Lung (tissue), 12 donors: Measurements from ENCODE around the gene AGPS. TPM values are rescaled to one million over a fixed set of nuclear protein-coding genes. Genes with fewer than 3 reads are reported as not detected.

Experiments used
- ATAC-seq: fragments of 200-7000 bp; cut with Tn5 transposase; one replicate; pipeline ENCODE4 v1.9.1; 2020; ENCODE audit warnings: moderate number of reproducible peaks; ENCODE audit not compliant: insufficient read depth, low FRiP score
- DNase-seq, 3 donors: peaks; one replicate each; pipeline ENCODE4 v3.0.0-alpha.2; 2013 to 2017
- H3K27ac ChIP-seq, 2 donors: one replicate each; pipeline ENCODE4 v1.5.1; 2013; ENCODE audit warnings: mild to moderate bottlenecking in 2 of 2, moderate library complexity in 2 of 2, control low read depth in 1 of 2, inconsistent platforms in 1 of 2, low read depth in 1 of 2, low read length in 1 of 2
- H3K27me3 ChIP-seq, 3 donors: one replicate each; pipeline ENCODE4 v1.5.1; 2013; ENCODE audit warnings: low read length in 2 of 3; ENCODE audit not compliant: control insufficient read depth in 3 of 3, insufficient read depth in 3 of 3
- H3K36me3 ChIP-seq, 4 donors: one replicate each; pipeline ENCODE4 v1.5.1; 2013; ENCODE audit warnings: low read length in 4 of 4, mild to moderate bottlenecking in 1 of 4, moderate library complexity in 1 of 4; ENCODE audit not compliant: control insufficient read depth in 4 of 4, insufficient read depth in 4 of 4
- H3K4me1 ChIP-seq, 5 donors: one replicate each; pipeline ENCODE4 v1.5.1; 2013; ENCODE audit warnings: low read length in 5 of 5, mild to moderate bottlenecking in 2 of 5, moderate library complexity in 1 of 5; ENCODE audit not compliant: control insufficient read depth in 5 of 5, insufficient read depth in 5 of 5
- H3K4me3 ChIP-seq: one replicate; pipeline ENCODE4 v1.5.1; 2013; ENCODE audit warnings: mild to moderate bottlenecking, control low read depth, moderate library complexity
- H3K9ac ChIP-seq, 2 donors: one replicate each; pipeline ENCODE4 v1.5.1; 2013; ENCODE audit warnings: low read length in 2 of 2, control low read depth in 1 of 2; ENCODE audit not compliant: insufficient read depth in 1 of 2
- H3K9me3 ChIP-seq, 4 donors: one replicate each; pipeline ENCODE4 v1.5.1; 2013; ENCODE audit warnings: low read length in 3 of 4, mild to moderate bottlenecking in 1 of 4, moderate library complexity in 1 of 4; ENCODE audit not compliant: control insufficient read depth in 4 of 4, insufficient read depth in 3 of 4
- WGBS, 2 donors: extraction: QIAGEN DNeasy Blood & Tissue Kit; methylation state at CpG; one replicate each; pipeline ENCODE4 v1.1.7; 2013; 5-methylcytosine and 5-hydroxymethylcytosine counted together
- polyA plus RNA-seq, 2 donors: library from polyadenylated mRNA; stranded (reverse); fragments of 200-250 nt; gene quantifications; one replicate each; pipeline ENCODE4 v1.2.1, GENCODE V29; 2013
- total RNA-seq, 2 donors: library from RNA; depleted of rRNA in 1 of 2; stranded (reverse); fragments of >200 nt in 1 of 2; gene quantifications; one replicate each; pipeline ENCODE4 v1.2.1, GENCODE V29; 2014 to 2021
- TF ChIP-seq, protein P1 (sequence below): IDR thresholded peaks from 2 replicates; pipeline ENCODE4 v1.5.1; 2012; ENCODE audit warnings: mild to moderate bottlenecking; ENCODE audit errors: control extremely low read depth, extremely low read depth
- donor health status: control.
- donor health status: control.
- donor health status: Bipolar disorder and iron deficiency.
- donor health status: healthy.
- donor health status: DM: yes; HTN: yes; CAD: no.

AGPS gene
- total and polyA plus RNA-seq, 4 donors, result 5.2 to 43.9 (median 23.8) TPM

DNA sequence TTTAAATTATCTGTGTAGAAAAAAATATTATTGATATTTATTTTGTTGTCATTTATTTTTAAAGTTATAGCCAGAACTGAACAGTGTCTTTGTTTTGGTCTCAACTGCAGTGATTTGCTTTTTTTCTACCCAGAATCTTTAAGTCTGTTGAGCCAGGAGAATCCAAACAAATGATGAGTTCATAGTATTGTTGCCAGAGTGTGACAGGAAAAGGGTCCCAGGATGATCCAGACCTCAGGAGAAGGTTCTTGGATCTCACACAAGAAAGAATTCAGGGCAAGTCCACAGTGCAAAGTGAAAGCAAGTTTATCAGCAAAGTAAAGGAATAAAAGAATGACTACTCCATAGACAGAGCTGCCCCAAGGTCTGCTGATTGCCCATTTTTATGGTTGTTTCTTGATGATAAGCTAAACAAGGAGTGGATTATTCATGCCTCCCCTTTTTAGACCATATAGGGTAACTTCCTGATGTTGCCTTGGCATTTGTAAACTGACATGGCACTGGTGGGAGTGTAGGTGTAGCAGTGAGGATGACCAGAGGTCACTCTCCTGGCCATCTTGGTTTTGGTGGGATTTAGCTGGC lies 127.1 kb downstream of the AGPS start:
- Histone ChIP-seq H3K36me3 (peaks cover 0 to 4% (median 2%) of the 10 kb centered on the region in 4 donors), H3K4me1 (peaks cover 0 to 19% (median 0%) of the 10 kb centered on the region in 5 donors), H3K27me3 (no peaks in the 10 kb centered on the region), H3K27ac (no peak overlapping the region), H3K9me3 (no peaks in the 10 kb centered on the region), H3K4me3 (no peak overlapping the region), H3K9ac (no peak overlapping the region)
- ATAC-seq, result no peak
- DNase-seq, result peak in 2 of 3 donors; percentile 26 to 31
- TF ChIP-seq, protein P1, sequence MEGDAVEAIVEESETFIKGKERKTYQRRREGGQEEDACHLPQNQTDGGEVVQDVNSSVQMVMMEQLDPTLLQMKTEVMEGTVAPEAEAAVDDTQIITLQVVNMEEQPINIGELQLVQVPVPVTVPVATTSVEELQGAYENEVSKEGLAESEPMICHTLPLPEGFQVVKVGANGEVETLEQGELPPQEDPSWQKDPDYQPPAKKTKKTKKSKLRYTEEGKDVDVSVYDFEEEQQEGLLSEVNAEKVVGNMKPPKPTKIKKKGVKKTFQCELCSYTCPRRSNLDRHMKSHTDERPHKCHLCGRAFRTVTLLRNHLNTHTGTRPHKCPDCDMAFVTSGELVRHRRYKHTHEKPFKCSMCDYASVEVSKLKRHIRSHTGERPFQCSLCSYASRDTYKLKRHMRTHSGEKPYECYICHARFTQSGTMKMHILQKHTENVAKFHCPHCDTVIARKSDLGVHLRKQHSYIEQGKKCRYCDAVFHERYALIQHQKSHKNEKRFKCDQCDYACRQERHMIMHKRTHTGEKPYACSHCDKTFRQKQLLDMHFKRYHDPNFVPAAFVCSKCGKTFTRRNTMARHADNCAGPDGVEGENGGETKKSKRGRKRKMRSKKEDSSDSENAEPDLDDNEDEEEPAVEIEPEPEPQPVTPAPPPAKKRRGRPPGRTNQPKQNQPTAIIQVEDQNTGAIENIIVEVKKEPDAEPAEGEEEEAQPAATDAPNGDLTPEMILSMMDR, result no peak

DNA sequence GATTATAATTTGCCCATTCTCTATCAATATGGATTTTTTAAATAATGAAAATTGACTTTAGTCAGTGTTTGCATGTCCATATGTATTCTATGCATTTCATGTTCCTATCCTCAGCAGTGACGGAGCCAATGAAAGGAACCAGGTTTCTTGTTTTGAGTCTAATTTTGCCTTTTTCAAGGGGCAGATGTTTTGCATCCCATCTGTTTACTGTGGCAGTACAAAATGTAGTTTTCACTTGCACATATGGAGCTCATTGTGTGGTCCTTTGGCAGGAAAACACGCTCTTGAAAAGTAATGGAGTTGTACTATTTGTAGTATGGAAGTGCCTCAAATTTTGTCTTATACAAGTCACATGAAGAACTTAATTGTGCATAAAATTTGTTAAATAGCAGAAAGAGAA lies 127.8 kb downstream of the AGPS start:
- DNase-seq, result peak; percentile 73 to 96 (median 95)
- 93 to 97% methylated on average over 2 of the region's 2 CpGs for WGBS, 2 donors

DNA sequence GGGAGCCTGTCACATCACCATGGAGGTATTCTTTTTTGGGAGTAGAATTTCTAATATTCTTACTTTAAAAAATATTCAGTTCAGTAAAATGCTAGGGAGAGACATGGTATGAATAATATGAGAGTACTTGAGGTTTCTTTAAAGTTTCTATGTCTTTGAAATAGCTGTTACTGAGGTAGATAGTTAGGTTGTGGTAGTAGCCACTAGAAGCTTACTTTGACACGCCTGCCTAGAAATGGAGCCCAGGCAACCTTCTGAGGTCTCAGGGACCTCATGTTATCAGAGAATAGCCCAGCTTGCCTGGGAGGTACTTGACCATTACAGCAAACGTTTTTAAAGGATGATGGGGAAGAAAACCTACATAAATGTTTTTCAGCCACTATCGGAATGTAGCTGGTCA lies 131.2 kb downstream of the AGPS start:
- no peak for DNase-seq
- Histone ChIP-seq H3K4me3 (no peak overlapping the region), H3K4me1 (peaks cover 0 to 26% (median 0%) of the 10 kb centered on the region in 5 donors), H3K9me3 (no peaks in the 10 kb centered on the region), H3K9ac (no peak overlapping the region), H3K27ac (no peak overlapping the region), H3K27me3 (no peaks in the 10 kb centered on the region), H3K36me3 (peaks cover 0 to 4% (median 2%) of the 10 kb centered on the region in 4 donors)
- TF ChIP-seq, protein P1, result no peak
- ATAC-seq, result no peak
- 86 to 89% methylated on average over 3 of the region's 3 CpGs for WGBS, 2 donors

More for the DNA sequence above, 127.8 kb downstream of the AGPS start:
- no peak for ATAC-seq
- H3K9ac ChIP-seq, result no peak overlapping the region
- peaks cover 0 to 4% (median 2%) of the 10 kb centered on the region in 4 donors for H3K36me3 ChIP-seq
- H3K27ac ChIP-seq, result no peak overlapping the region
- H3K4me3 ChIP-seq, result no peak overlapping the region
- peaks cover 0 to 19% (median 0%) of the 10 kb centered on the region in 5 donors for H3K4me1 ChIP-seq
- H3K9me3 ChIP-seq, result no peaks in the 10 kb centered on the region
- H3K27me3 ChIP-seq, result no peaks in the 10 kb centered on the region
- TF ChIP-seq, protein P1, result no peak
